IPS-11a (cell line): Measurements from ENCODE around the gene HEXD.

Source experiments
- H3K4me3 ChIP-seq: one replicate; pipeline ENCODE4 v1.5.1; 2013; ENCODE audit warnings: low read depth, low read length, control low read depth

The HEXD gene

DNA sequence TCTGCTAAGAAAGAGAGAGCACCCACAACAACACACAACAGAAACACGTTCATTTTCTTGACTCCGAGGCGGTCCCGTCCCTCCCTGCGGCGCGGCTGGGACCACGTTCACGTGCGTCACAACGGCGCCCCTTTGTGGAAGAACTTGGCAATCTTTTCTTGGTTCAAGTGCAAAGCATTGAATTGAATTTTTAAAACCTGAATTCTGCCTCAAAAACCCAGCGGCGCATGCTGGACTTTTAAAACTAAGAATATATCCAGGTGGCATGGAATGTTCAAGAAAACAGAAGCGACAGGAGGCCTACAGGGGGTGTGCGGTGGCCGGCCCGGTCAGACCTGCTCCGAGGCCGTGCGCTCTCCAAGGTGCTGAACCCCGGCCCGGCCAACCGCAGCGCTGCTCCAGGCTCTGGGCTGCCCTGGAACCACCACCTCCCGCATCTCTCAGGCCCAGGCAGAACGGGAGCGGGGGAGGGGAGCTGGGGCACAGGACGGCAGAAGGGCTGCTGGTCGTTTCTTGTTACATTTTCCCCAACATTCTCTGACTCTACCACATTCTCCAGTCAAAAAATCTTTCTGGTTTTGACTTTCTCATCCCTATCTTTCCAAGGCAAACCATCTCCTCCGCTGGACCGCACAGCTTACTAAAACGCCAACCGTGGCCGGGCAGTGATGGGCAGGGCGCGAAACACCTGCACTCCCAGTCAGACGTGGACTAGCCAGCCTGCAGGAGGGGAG lies 3.4 kb upstream of the HEXD start:
- H3K4me3 ChIP-seq: no peak overlapping the region

DNA sequence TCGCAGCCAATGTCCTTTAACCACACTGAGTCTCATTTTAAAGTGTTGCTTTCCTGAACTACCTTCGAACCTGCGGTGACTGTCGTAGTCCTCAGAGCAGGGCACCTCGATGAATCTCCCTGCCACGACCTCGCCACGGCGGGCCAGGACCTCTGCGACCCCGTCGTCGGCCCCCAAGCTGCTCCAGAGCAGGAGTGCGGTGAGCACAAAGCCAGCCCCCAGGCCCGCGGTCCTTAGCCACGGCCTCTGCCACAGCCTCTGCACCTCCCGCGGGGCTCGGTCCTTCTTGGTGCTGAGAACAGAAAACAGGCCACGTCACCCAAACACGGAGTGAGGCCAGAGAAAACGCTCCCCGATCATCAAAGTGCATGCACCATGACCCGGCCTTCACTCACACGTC lies 2.8 kb upstream of the HEXD start:
- H3K4me3 ChIP-seq: no peak overlapping the region

- H3K4me3 ChIP-seq: no peak overlapping the region
These were observed 2.4 kb upstream of the HEXD start for GRCh38 chr17:82415786-82416185.

GRCh38 chr17:82416264-82416663 lies 1.9 kb upstream of the HEXD start:
- no peak overlapping the region for H3K4me3 ChIP-seq

- H3K4me3 ChIP-seq: no peak overlapping the region
These were observed 1.4 kb upstream of the HEXD start for GRCh38 chr17:82416771-82417170.

- H3K4me3 ChIP-seq: no peak overlapping the region
These were observed 1.4 kb downstream of the HEXD start for GRCh38 chr17:82419540-82419939.

DNA sequence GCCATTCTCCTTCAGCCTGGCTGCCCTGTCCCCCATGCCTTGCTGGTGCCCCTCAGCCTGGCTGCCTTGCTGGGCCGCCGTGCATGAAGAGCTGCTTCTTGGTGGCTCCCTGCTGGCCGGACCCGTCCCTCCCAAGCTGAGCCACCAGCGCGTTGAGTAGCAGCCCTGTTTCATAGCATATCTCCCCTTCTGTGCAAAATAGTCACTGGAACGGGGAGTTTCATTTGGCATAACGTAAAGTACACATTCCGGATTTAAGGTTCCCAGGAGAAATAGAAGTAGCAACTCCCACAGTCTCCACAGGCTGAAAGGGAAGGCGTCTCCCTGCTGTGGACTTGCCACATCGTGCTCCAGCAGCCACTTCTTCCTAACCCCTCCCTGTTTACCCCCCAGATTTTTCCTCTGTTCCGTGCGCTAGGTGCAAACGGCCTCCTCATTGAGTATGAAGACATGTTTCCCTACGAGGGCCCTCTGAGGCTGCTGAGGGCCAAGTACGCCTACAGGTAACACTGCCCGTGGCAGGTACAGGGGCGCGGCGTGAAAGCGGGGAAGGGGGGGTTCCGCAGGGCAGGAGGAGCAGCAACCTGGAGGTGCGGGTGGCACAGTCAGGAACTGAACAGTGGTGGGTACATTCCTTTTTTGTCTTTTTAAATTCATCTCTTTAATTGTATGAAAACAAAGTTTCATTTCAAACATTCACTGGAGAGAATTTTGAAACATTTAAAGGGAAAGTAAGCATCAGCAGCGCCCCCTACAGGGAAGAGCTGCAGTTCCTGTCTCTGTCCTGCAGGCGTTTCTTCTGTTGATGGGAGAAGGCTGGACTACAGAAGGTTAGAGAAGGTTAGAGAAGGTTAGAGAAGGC lies 6.1 kb downstream of the HEXD start:
- H3K4me3 ChIP-seq: no peak overlapping the region

DNA sequence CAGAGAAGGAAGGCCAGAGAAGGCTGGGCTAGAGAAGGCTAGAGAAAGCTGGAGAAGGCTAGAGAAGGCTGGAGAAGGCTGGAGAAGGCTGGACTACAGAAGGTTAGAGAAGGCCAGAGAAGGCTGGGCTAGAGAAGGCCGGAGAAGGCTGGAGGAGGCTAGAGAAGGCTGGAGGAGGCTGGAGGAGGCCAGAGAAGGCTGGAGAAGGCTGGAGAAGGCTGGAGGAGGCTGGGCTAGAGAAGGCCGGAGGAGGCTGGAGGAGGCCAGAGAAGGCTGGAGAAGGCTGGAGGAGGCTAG lies 6.7 kb downstream of the HEXD start:
- no peak overlapping the region for H3K4me3 ChIP-seq

- no peak overlapping the region for H3K4me3 ChIP-seq
These were observed 10.4 kb downstream of the HEXD start for GRCh38 chr17:82428546-82428945.

- H3K4me3 ChIP-seq: no peak overlapping the region
These were observed 11.7 kb downstream of the HEXD start for GRCh38 chr17:82429824-82430223.

- no peak overlapping the region for H3K4me3 ChIP-seq
These were observed 13.9 kb downstream of the HEXD start for GRCh38 chr17:82432017-82432416.

- H3K4me3 ChIP-seq: no peak overlapping the region
These were observed 15.5 kb downstream of the HEXD start for GRCh38 chr17:82433560-82434215.

DNA sequence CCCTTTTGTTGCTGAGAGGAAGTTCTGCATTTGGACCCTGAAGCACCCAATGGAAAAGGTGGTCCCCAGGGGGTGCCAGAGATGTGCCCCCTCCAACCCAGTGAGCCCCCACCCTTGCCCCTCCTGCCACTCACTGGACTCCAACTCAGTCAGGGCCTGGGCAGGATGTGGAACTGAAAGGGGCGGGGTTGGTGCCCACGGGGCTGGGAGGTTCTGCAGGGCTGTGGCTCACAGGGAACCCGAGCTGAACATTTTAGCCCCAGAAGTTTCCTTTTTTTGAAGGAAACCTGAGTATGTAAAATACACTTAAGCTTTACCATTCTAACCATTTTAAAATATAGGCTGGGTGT lies 16.0 kb downstream of the HEXD start:
- no peak overlapping the region for H3K4me3 ChIP-seq

DNA sequence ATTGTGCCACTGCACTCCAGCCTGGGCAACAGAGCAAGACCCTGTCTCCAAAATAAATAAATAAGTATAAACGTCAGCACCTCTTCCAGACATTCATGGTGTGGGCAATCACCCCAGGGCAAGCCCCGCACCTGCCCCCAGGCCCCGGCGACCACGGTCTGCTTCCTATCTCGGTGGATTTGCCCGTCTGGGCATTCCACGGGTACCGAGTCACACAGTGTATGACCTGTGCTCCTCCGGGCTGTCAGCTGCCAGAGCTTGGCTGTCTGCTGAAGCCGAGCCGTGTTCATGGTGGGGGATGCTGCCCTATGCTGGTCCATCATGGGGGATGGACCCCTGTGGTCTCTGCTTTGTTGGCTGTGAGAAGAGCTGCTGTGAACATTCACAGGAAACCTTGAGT lies 17.0 kb downstream of the HEXD start:
- H3K4me3 ChIP-seq: no peak overlapping the region

DNA sequence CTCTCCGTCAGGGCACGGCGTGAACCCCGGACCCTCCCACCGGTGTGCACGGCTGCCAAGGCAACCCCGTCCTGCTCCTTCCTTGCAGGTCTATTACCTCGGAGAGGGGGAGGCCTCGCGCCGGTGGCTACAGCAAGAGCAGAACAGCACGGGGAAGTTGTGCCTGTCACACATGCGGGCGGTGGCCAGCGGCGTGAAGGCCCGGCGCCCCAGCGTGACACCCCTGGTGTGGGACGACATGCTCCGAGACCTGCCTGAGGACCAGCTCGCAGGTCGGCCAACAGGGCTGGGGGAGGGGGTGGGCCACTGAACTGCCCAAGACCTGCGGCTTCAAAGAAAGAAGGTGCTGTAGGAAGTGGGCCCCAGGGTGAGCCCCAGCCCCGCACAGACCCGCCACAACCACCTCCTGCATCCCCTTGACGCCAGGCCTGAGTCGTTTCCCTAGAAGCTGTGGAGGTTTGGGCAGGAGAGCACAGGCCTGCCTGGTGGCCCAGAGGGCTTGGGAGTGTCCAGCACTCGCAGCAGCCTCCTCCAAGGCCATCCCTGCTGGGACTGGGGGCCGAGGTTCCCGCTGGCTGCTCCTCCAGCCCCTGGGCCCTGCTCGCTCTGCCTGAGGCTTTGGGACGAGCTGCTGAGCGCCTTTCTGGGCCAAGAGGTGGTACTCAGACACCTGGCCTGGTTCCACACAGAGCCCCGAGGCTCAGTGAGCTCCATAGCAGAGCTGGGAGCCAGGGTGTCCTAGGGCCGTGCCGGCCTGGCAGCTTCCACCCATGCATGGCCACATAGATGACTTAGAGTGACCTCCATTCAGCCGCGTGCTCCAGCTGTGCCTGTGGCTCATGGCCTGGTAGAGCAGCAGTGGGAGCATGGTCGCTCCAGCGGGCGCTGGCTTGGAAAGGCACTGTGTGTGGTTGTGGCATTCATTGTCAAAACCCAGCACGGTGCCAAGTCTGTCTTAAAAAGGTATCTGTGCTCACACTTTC lies 17.7 kb downstream of the HEXD start:
- no peak overlapping the region for H3K4me3 ChIP-seq

GRCh38 chr17:82436601-82437324 lies 18.6 kb downstream of the HEXD start:
- no peak overlapping the region for H3K4me3 ChIP-seq

GRCh38 chr17:82437325-82437668 lies 19.1 kb downstream of the HEXD start:
- no peak overlapping the region for H3K4me3 ChIP-seq

DNA sequence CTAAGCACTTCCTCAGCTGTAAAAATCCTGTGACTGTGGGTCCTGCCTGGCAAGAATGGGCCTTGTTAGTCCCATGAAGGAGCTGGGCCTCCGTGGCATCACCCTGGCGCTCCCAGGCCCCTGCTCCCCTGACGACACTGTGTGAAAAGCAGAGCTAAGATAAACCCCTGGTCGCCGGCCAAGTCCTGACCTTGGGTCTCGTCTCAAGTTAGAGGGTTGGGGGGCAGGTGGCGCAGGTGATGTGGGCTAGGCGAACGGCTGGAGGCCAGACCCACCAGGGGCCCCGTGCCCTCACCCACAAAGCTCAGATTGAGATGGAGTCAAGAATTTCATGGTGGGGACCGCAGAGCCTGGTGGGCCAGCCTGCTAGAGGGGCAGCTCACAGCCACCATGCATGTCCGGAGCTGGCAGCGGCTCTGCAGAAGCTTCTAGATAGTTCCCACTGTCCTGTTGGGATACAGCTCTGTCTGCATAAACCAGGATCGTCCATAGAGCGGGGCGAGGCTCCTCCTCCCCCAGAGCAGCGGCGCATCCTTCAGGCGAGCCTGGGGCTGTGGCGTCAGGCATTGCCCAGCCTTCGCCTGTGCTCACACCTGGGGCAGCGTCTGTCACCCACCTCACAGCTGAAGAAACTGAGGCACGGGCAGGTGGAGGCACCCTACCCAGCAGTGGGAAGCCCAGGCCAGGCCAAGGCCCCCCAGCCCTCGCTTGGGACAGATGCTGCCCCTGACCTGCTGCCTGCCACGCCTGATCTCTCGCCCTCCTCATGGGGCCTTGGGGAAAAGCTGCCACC lies 20.4 kb downstream of the HEXD start:
- no peak overlapping the region for H3K4me3 ChIP-seq

- no peak overlapping the region for H3K4me3 ChIP-seq
These were observed 21.2 kb downstream of the HEXD start for GRCh38 chr17:82439194-82439828.
